HepG2 (cell line): ENCODE data around the gene ZNF616. TPM values are rescaled to one million over a fixed set of nuclear protein-coding genes. Genes with fewer than 3 reads are reported as not detected.

ENCODE experiments used
- CENPX ChIP-seq: sonication (generic); formaldehyde crosslinking; IDR thresholded peaks from 2 replicates; pipeline ENCODE4 v1.9.0; 2021; ENCODE audit warnings: mild to moderate bottlenecking, missing genetic modification reagents, moderate library complexity
- ELF4 ChIP-seq: sonication (generic); formaldehyde crosslinking; IDR thresholded peaks from 2 replicates; pipeline ENCODE4 v1.5.0; 2020; ENCODE audit warnings: missing genetic modification reagents, mild to moderate bottlenecking, moderate library complexity, borderline replicate concordance
- HES4 ChIP-seq: sonication (generic); formaldehyde crosslinking; IDR thresholded peaks from 2 replicates; pipeline ENCODE4 v1.9.0; 2021; ENCODE audit warnings: mild to moderate bottlenecking, missing genetic modification reagents, borderline replicate concordance
- KLF12 ChIP-seq: sonication (generic); formaldehyde crosslinking; IDR thresholded peaks from 2 replicates; pipeline ENCODE4 v1.4.0; 2020; ENCODE audit warnings: missing genetic modification reagents, borderline replicate concordance
- MED1 ChIP-seq: sonication (generic); formaldehyde crosslinking; IDR thresholded peaks from 2 replicates; pipeline ENCODE4 v1.4.0; 2020; ENCODE audit warnings: missing genetic modification reagents
- NFRKB ChIP-seq: fragments of 450-650 bp; IDR thresholded peaks from 2 replicates; pipeline ENCODE4 v1.6.1; 2017
- PTBP1 ChIP-seq: fragments of 200-400 bp; formaldehyde crosslinking; IDR thresholded peaks from 2 replicates; pipeline ENCODE4 v1.6.1; 2018; ENCODE audit warnings: low read length, low read depth; ENCODE audit not compliant: poor library complexity, severe bottlenecking
- TCF12 ChIP-seq, 2 experiments: fragments of 450-650 bp in 1 of 2; sonication (generic) in 1 of 2; formaldehyde crosslinking in 1 of 2; IDR thresholded peaks; 2 replicates each; pipeline versions ENCODE4 v1.6.1 to v1.8.0; 2017 to 2022; ENCODE audit warnings: antibody characterized with exemption in 1 of 2, mild to moderate bottlenecking in 1 of 2, missing genetic modification reagents in 1 of 2, moderate library complexity in 1 of 2
- YY1 ChIP-seq: IDR thresholded peaks from 2 replicates; pipeline ENCODE4 v1.6.1; 2011; ENCODE audit warnings: low read length, low read depth, moderate library complexity, mild to moderate bottlenecking; ENCODE audit not compliant: insufficient read depth, insufficient replicate concordance
- ZNF326 ChIP-seq: sonication (generic); formaldehyde crosslinking; IDR thresholded peaks from 2 replicates; pipeline ENCODE4 v1.4.0; 2020; ENCODE audit warnings: missing genetic modification reagents, borderline replicate concordance
- ZNF430 ChIP-seq: sonication (generic); formaldehyde crosslinking; IDR thresholded peaks from 2 replicates; pipeline ENCODE4 v1.9.0; 2021; ENCODE audit warnings: mild to moderate bottlenecking, missing genetic modification reagents
- ZNF780A ChIP-seq: sonication (generic); formaldehyde crosslinking; IDR thresholded peaks from 2 replicates; pipeline ENCODE4 v1.8.0; 2022; ENCODE audit warnings: mild to moderate bottlenecking, missing genetic modification reagents, moderate library complexity
- polyA plus RNA-seq, 8 experiments: library from polyadenylated mRNA; depleted of rRNA in 3 of 8; stranded (reverse) in 7 of 8; unstranded in 1 of 8; fragments of >200 nt; fragmentation: Illumina TruSeq in 4 of 8; extraction: Trizol in 4 of 8; gene quantifications; 2 replicates each; pipeline versions ENCODE4 v1.2.1 to v1.2.3, GENCODE V29; 2011 to 2016; ENCODE audit warnings: low read depth in 4 of 8, missing spikeins in 1 of 8, mixed read lengths in 1 of 8; ENCODE audit not compliant: insufficient read depth in 1 of 8
- total RNA-seq, 5 experiments: library from RNA; depleted of rRNA; stranded (reverse); fragments of >200 nt; fragmentation: Illumina TruSeq; extraction: Trizol; gene quantifications; 2 replicates each; pipeline ENCODE4 v1.2.3, GENCODE V29; 2016; ENCODE audit warnings: low read depth in 1 of 5
- TF ChIP-seq, protein P1 (sequence below): sonication (generic); formaldehyde crosslinking; IDR thresholded peaks from 2 replicates; pipeline ENCODE4 v1.4.0; 2020; ENCODE audit warnings: missing genetic modification reagents, borderline replicate concordance
- TF ChIP-seq, protein P2 (sequence below): sonication (generic); formaldehyde crosslinking; IDR thresholded peaks from 2 replicates; pipeline ENCODE4 v1.4.0; 2020; ENCODE audit warnings: mild to moderate bottlenecking, missing genetic modification reagents
- TF ChIP-seq, protein P3 (sequence below): sonication (generic); formaldehyde crosslinking; conservative IDR thresholded peaks from 2 replicates; pipeline ENCODE4 v1.4.0; 2020; ENCODE audit warnings: missing genetic modification reagents
- TF ChIP-seq, protein P4 (sequence below): sonication (generic); formaldehyde crosslinking; IDR thresholded peaks from 2 replicates; pipeline ENCODE4 v1.9.0; 2021; ENCODE audit warnings: missing genetic modification reagents, mild to moderate bottlenecking, borderline replicate concordance
- TF ChIP-seq, protein P5 (sequence below): sonication (generic); formaldehyde crosslinking; IDR thresholded peaks from 2 replicates; pipeline ENCODE4 v1.4.0; 2020; ENCODE audit warnings: missing genetic modification reagents

The ZNF616 gene
- total and polyA plus RNA-seq, 2 of the 13 experiments (the other 11 are each of a cell fraction or from before 2014, with no cell fraction given): 2.2 to 10.4 TPM

DNA sequence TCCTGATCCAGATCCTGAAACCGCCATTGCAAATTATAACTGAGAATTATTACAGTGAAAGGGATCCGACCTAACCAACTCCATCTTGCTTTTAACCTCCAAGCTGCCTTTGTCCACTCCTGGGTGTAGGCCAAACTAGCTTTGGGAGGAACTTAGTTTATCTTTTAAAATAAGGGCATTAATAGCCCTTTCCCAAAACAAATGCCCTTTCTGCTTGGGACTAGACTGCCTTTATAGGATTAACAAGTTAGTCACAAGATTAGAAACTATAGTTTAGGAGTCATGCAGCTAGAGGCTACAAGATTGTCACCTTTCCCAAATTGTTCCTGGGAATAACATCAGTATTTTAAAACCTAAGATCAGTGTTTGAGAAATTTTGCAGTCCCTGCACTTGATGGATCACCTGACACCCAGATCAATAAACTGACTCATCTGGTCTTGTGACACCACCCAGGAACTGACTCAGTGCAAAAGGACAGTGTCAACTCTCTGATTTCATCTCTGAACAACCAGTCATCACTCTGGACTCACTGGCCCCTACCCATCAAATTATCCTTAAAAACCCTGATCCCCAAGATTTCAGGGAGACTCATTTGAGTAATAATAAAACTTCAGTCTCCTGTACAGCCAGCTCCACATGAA lies 40.1 kb downstream of the ZNF616 start (continued):
- no peak for TF ChIP-seq ZNF326
- TF ChIP-seq ZNF780A (CRISPR knock-in tag): no peak
- no peak for TF ChIP-seq ZNF430 (CRISPR knock-in tag)
- TF ChIP-seq, protein P1, sequence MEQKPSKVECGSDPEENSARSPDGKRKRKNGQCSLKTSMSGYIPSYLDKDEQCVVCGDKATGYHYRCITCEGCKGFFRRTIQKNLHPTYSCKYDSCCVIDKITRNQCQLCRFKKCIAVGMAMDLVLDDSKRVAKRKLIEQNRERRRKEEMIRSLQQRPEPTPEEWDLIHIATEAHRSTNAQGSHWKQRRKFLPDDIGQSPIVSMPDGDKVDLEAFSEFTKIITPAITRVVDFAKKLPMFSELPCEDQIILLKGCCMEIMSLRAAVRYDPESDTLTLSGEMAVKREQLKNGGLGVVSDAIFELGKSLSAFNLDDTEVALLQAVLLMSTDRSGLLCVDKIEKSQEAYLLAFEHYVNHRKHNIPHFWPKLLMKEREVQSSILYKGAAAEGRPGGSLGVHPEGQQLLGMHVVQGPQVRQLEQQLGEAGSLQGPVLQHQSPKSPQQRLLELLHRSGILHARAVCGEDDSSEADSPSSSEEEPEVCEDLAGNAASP (CRISPR knock-in tag): no peak
- no peak for TF ChIP-seq PTBP1
- TF ChIP-seq ELF4 (CRISPR knock-in tag): no peak
- no peak for TF ChIP-seq NFRKB
- no peak for TF ChIP-seq CENPX (CRISPR knock-in tag)
- TF ChIP-seq MED1 (CRISPR knock-in tag): peak; percentile 44; the same call in 1 of the 2 replicates
- TF ChIP-seq, protein P2, sequence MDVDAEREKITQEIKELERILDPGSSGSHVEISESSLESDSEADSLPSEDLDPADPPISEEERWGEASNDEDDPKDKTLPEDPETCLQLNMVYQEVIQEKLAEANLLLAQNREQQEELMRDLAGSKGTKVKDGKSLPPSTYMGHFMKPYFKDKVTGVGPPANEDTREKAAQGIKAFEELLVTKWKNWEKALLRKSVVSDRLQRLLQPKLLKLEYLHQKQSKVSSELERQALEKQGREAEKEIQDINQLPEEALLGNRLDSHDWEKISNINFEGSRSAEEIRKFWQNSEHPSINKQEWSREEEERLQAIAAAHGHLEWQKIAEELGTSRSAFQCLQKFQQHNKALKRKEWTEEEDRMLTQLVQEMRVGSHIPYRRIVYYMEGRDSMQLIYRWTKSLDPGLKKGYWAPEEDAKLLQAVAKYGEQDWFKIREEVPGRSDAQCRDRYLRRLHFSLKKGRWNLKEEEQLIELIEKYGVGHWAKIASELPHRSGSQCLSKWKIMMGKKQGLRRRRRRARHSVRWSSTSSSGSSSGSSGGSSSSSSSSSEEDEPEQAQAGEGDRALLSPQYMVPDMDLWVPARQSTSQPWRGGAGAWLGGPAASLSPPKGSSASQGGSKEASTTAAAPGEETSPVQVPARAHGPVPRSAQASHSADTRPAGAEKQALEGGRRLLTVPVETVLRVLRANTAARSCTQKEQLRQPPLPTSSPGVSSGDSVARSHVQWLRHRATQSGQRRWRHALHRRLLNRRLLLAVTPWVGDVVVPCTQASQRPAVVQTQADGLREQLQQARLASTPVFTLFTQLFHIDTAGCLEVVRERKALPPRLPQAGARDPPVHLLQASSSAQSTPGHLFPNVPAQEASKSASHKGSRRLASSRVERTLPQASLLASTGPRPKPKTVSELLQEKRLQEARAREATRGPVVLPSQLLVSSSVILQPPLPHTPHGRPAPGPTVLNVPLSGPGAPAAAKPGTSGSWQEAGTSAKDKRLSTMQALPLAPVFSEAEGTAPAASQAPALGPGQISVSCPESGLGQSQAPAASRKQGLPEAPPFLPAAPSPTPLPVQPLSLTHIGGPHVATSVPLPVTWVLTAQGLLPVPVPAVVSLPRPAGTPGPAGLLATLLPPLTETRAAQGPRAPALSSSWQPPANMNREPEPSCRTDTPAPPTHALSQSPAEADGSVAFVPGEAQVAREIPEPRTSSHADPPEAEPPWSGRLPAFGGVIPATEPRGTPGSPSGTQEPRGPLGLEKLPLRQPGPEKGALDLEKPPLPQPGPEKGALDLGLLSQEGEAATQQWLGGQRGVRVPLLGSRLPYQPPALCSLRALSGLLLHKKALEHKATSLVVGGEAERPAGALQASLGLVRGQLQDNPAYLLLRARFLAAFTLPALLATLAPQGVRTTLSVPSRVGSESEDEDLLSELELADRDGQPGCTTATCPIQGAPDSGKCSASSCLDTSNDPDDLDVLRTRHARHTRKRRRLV: no peak
- no peak for TF ChIP-seq HES4 (CRISPR knock-in tag)
- no peak for TF ChIP-seq KLF12
- no peak for TF ChIP-seq YY1
- TF ChIP-seq, protein P3, sequence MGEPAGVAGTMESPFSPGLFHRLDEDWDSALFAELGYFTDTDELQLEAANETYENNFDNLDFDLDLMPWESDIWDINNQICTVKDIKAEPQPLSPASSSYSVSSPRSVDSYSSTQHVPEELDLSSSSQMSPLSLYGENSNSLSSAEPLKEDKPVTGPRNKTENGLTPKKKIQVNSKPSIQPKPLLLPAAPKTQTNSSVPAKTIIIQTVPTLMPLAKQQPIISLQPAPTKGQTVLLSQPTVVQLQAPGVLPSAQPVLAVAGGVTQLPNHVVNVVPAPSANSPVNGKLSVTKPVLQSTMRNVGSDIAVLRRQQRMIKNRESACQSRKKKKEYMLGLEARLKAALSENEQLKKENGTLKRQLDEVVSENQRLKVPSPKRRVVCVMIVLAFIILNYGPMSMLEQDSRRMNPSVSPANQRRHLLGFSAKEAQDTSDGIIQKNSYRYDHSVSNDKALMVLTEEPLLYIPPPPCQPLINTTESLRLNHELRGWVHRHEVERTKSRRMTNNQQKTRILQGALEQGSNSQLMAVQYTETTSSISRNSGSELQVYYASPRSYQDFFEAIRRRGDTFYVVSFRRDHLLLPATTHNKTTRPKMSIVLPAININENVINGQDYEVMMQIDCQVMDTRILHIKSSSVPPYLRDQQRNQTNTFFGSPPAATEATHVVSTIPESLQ (CRISPR knock-in tag): no peak
- TF ChIP-seq, protein P4, sequence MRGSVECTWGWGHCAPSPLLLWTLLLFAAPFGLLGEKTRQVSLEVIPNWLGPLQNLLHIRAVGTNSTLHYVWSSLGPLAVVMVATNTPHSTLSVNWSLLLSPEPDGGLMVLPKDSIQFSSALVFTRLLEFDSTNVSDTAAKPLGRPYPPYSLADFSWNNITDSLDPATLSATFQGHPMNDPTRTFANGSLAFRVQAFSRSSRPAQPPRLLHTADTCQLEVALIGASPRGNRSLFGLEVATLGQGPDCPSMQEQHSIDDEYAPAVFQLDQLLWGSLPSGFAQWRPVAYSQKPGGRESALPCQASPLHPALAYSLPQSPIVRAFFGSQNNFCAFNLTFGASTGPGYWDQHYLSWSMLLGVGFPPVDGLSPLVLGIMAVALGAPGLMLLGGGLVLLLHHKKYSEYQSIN (CRISPR knock-in tag): no peak
- TF ChIP-seq, protein P5, sequence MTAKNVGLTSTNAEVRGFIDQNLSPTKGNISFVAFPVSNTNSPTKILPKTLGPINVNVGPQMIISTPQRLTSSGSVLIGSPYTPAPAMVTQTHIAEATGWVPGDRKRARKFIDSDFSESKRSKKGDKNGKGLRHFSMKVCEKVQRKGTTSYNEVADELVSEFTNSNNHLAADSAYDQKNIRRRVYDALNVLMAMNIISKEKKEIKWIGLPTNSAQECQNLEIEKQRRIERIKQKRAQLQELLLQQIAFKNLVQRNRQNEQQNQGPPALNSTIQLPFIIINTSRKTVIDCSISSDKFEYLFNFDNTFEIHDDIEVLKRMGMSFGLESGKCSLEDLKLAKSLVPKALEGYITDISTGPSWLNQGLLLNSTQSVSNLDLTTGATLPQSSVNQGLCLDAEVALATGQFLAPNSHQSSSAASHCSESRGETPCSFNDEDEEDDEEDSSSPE (CRISPR knock-in tag): no peak
- TF ChIP-seq TCF12 (IDR thresholded peaks at IDR 0.05): no peak
- no peak for TF ChIP-seq TCF12 (CRISPR knock-in tag; IDR thresholded peaks at IDR 0.05)
